K562 (cell line): Measurements from ENCODE around the gene ZNF213. TPM values are rescaled to one million over a fixed set of nuclear protein-coding genes. Genes with fewer than 3 reads are reported as not detected.

Experiments
- ARHGAP35 ChIP-seq: fragments of 450-650 bp; IDR thresholded peaks from 2 replicates; pipeline ENCODE4 v1.6.1; 2018; ENCODE audit not compliant: partially characterized antibody
- CREM ChIP-seq: IDR thresholded peaks from 2 replicates; pipeline ENCODE4 v1.6.1; 2014; ENCODE audit warnings: antibody characterized with exemption, low read depth
- E2F5 ChIP-seq: sonication (generic); formaldehyde crosslinking; IDR thresholded peaks from 2 replicates; pipeline ENCODE4 v1.8.0; 2022; ENCODE audit warnings: mild to moderate bottlenecking, missing genetic modification reagents
- ESRRB ChIP-seq: fragments of 250-450 bp; sonication (Bioruptor Pico); IDR thresholded peaks from 2 replicates; pipeline ENCODE4 v1.5.0; 2020; ENCODE audit warnings: mild to moderate bottlenecking, moderate library complexity, borderline replicate concordance
- GABPA ChIP-seq: fragments of 200-800 bp; sonication (Bioruptor generic); conservative IDR thresholded peaks from 2 replicates; pipeline ENCODE4 v1.6.1; 2016; ENCODE audit warnings: low read depth, missing genetic modification characterization, missing compliant biosample characterization
- MEF2A ChIP-seq: IDR thresholded peaks from 2 replicates; pipeline ENCODE4 v1.6.1; 2011; ENCODE audit warnings: low read depth, mild to moderate bottlenecking, low read length, moderate library complexity; ENCODE audit not compliant: control insufficient read depth
- PREB ChIP-seq: sonication (generic); formaldehyde crosslinking; IDR thresholded peaks from 2 replicates; pipeline ENCODE4 v1.8.1; 2023; ENCODE audit warnings: mild to moderate bottlenecking, missing genetic modification reagents
- polyA plus RNA-seq, 8 experiments: library from polyadenylated mRNA; depleted of rRNA in 4 of 8; stranded (reverse) in 5 of 8; unstranded in 3 of 8; fragments of >200 nt; fragmentation: Nextera tagmentation in 2 of 8; fragmentation: Illumina TruSeq in 1 of 8; extraction: Ambion mirVana in 2 of 8; extraction: Trizol in 1 of 8; gene quantifications; 2 replicates each; pipeline versions ENCODE4 v1.2.1 to v1.2.3, GENCODE V29; 2011 to 2014; ENCODE audit warnings: inconsistent platforms in 1 of 8, missing spikeins in 1 of 8
- total RNA-seq, 7 experiments: library from RNA; depleted of rRNA in 6 of 7; stranded (reverse); fragments of >200 nt in 6 of 7; fragmentation: Illumina TruSeq in 2 of 7; extraction: Trizol in 2 of 7; gene quantifications; 2 replicates each; pipeline versions ENCODE4 v1.2.1 to v1.2.3, GENCODE V29; 2011 to 2021; ENCODE audit warnings: low replicate concordance in 1 of 7

The ZNF213 gene
- total and polyA plus RNA-seq, 9 of the 15 experiments (the other 6 are each of a cell fraction or from before 2014, with no cell fraction given): 0.49 to 10.0 (median 1.8) TPM

GRCh38 chr16:3099732-3100499 lies 34.9 kb upstream of the ZNF213 start (continued):
- no peak for TF ChIP-seq PREB (CRISPR knock-in tag)
- 0 out of 2 replicates have a peak, but pooled peaks have one; percentile 16 for TF ChIP-seq CREM
- no peak for TF ChIP-seq GABPA (tag)
- TF ChIP-seq ARHGAP35: no peak
- no peak for TF ChIP-seq MEF2A
- TF ChIP-seq ESRRB (CRISPR knock-in tag): no peak
- TF ChIP-seq E2F5: no peak
- TF ChIP-seq, all 486 proteins: peak for 32
